Gastrocnemius medialis (tissue), 4 donors: Measurements from ENCODE around the gene SAP30.

Experiments used
- POLR2A ChIP-seq, 2 donors: fragments of 450-650 bp; IDR thresholded peaks; one replicate each; pipeline ENCODE4 v1.6.1; 2017; ENCODE audit warnings: antibody characterized with exemption in 2 of 2, mild to moderate bottlenecking in 2 of 2, moderate library complexity in 2 of 2
- TF ChIP-seq, protein P1 (sequence below), 5 experiments: fragments of 450-650 bp in 3 of 5; fragments of 200-600 bp in 2 of 5; sonication (generic) in 2 of 5; IDR thresholded peaks in 4 of 5; conservative IDR thresholded peaks in 1 of 5; 1 replicate in 4 of 5; 2 replicates in 1 of 5; pipeline ENCODE4 v1.5.1; 2016 to 2019; ENCODE audit warnings: antibody characterized with exemption in 5 of 5, mild to moderate bottlenecking in 3 of 5, moderate library complexity in 3 of 5

GRCh38 chr4:173346074-173346473, 24.7 kb upstream of the SAP30 start:
- TF ChIP-seq, protein P1, sequence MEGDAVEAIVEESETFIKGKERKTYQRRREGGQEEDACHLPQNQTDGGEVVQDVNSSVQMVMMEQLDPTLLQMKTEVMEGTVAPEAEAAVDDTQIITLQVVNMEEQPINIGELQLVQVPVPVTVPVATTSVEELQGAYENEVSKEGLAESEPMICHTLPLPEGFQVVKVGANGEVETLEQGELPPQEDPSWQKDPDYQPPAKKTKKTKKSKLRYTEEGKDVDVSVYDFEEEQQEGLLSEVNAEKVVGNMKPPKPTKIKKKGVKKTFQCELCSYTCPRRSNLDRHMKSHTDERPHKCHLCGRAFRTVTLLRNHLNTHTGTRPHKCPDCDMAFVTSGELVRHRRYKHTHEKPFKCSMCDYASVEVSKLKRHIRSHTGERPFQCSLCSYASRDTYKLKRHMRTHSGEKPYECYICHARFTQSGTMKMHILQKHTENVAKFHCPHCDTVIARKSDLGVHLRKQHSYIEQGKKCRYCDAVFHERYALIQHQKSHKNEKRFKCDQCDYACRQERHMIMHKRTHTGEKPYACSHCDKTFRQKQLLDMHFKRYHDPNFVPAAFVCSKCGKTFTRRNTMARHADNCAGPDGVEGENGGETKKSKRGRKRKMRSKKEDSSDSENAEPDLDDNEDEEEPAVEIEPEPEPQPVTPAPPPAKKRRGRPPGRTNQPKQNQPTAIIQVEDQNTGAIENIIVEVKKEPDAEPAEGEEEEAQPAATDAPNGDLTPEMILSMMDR (IDR thresholded peaks at IDR 0.05 in 4 of 5, conservative IDR thresholded peaks at IDR 0.05 in 1 of 5): no peak
- no peak for TF ChIP-seq POLR2A (IDR thresholded peaks at IDR 0.05)
